GM12872 (cell line): Measurements from ENCODE around the gene CDKN1A.

Experiments used
- TF ChIP-seq, protein P1 (sequence below): IDR thresholded peaks from 3 replicates; pipeline ENCODE4 v1.5.1; 2011; ENCODE audit warnings: low read depth, mild to moderate bottlenecking, low read length, moderate library complexity; ENCODE audit not compliant: insufficient read depth

The CDKN1A gene

DNA sequence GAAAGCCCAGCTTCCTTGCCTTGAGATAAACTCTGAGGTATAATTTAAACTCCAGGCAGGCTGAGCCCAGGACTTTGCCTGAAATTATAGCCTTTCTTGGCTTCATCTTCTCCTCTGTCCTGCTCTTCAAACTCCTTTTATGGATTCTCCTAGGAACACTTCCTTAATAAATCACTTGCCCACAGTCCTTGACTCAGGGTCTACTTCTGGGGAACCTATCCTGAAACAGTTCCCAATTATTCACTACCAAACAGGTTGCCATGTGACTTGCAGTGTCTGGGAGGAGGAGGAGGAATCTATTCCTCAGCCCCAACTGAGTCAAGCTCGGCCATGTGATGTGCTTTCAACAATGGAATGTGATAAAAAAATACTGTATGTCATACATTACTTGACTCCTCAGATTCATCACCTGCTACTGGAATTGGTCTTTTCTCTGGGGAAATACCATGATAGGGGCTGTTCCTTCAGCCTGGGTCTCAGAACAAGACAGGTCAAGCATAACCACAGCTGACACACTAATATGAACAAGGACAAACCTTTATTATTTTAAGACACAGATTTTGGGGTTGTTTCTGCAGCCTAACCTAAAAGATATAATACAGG is 20.5 kb upstream of the CDKN1A start:
- TF ChIP-seq, protein P1, sequence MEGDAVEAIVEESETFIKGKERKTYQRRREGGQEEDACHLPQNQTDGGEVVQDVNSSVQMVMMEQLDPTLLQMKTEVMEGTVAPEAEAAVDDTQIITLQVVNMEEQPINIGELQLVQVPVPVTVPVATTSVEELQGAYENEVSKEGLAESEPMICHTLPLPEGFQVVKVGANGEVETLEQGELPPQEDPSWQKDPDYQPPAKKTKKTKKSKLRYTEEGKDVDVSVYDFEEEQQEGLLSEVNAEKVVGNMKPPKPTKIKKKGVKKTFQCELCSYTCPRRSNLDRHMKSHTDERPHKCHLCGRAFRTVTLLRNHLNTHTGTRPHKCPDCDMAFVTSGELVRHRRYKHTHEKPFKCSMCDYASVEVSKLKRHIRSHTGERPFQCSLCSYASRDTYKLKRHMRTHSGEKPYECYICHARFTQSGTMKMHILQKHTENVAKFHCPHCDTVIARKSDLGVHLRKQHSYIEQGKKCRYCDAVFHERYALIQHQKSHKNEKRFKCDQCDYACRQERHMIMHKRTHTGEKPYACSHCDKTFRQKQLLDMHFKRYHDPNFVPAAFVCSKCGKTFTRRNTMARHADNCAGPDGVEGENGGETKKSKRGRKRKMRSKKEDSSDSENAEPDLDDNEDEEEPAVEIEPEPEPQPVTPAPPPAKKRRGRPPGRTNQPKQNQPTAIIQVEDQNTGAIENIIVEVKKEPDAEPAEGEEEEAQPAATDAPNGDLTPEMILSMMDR, result no peak

DNA sequence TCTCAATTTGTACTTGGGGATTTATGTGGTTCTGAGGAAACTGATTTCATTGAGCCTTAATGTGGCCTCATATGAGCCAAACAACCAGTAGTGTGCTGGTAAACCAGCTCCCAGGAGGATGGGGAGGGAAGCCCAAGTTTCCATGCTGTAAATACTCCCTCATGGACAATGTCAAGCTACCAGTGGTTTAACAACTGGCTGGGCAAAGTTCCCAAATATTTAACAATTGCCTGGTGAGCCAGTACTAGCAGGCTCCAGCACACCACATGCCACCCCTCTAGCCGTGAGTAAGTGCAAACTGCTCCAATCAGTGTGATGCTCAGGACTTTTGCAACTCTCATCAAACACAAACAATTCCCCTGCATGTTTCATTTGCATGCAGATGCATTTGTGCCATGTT is 19.2 kb upstream of the CDKN1A start:
- TF ChIP-seq, protein P1, result no peak

DNA sequence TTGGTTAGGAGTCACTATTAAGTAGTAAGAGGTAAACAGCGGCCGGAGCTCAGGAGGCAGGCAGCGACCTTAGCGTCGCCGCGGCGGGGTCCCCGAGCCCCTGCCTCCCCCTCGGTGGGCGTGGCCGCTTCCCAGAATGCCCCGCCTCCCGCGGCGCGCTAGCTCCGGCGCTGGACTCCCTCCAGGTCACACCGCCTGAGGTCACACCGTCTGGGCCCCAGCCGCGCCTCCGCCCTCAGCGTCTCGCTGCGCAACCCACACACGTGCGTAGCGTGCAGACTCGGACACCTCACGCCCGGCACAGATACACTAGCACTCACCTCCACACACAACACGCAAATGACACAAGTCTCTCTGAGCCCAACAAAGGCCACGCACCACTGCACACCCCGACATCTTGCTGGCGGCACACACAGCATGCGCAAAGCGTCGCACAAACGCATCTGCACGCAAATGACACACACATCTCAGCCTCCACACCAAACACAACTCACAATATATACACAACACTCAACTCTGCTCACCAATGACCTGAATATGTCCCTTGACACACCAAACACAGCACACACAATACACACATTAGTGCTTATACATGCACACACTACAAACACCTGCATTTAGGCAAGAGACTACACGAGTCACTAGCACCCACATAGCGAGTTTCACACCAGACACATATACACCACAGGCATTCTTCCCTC is 17.6 kb upstream of the CDKN1A start:
- TF ChIP-seq, protein P1, result no peak

DNA sequence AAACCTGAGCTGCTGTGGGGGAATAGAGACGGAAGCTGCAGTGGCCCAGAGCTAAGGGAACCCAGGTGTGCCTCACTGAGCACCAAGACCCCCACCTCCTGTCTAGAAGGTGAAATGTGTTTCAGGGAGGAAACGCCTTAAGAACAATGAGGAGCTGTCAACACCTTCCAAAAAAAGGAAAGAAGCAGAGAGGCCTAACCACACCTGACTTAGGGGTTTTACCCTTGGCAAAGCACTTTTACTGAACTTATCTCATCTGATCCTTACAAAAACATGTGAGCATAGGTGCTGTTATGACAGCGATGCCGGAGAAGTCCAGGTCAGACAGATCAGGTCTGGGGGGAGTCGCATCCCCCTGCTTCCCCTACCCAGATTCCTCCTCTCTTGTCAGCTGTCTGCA is 16.1 kb upstream of the CDKN1A start:
- TF ChIP-seq, protein P1, result no peak

DNA sequence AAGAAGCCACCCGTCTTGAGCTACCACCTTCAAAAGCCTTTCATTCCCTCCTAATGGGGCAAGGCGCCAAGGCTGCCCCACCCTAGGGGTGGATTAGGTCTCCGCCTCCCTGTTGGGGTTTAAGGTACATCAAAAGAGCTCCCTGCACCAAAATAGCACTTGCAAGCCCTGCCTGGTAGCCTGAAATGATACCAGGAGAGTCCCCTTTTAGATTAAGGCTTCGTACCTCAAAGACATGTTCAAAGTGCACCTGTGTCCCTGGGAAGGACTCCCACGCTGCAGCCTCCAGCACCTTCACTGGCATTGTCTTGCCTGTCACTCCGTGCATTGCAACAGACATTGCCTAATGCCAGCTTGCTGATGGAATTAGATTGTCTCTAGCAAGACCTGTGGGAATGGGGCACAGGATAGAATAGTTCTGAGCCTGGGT is 15.7 kb upstream of the CDKN1A start:
- TF ChIP-seq, protein P1, result no peak

DNA sequence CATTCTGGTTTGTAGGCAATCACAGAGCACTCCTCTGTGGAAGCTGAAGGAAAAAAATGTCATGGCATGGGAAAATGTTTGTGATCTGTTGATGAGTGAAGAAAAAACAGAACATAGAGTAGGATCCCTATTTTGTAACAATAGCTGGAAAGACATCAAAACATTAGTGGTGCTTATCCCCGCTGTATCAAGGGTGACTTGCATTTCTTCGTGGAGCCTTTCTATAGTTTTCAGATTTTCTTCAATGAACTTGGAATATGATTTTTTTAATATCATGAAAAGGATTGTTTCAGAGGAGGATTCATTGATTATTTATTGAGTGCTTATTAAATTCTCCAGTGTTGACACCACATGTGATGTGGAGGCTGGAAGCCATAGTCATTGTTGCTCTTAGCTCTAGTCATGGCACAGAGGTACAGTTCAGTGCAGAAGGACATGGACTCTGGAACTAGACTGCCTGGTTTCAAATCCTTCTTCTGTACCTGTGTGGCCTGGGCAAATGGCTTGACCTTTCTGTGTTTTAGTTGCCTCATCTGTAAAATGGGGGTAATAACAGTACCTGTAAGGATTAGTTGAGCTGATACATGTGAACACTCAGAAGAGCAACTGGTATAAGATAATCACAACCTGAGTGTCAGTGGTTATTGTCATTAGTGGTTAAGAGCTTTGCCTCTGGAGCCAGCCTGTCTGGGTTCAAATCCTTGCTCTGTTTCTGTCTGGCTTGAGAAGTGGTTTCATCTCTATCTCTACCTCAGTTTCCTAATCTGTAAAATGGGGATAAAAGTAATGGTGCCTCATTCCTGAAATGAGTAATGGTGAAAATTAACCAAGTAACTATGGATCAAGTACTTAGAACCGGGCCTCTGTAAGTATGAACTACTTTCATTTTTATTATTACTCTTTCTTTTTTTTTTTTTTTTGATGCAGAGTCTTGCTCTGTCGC is 14.7 kb upstream of the CDKN1A start:
- TF ChIP-seq, protein P1, result no peak

DNA sequence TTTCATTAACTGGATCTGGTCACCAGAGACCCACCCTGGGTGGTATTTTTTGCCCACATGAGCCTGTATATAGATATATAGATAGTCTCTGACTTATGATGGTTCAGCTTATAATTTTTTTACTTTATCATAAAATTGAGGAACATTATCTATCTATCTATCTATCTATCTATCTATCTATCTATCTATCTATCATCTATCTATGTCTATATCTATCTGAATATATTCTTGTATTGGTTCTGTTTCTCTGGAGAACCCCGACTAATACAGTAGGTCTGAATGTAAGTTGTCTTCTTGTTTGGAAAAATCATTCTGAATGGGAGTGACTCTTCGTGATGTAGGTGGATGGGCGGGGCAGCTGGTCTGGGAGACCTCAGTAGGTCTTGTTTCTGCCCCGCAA is 13.3 kb upstream of the CDKN1A start:
- TF ChIP-seq, protein P1, result no peak
